Ecto neural progenitor cell (in vitro differentiated cells): ENCODE results near the gene RHBDD3.

ENCODE experiments used
- DNase-seq: peaks from one replicate; pipeline ENCODE4 v3.0.0-alpha.2; 2018; ENCODE audit warnings: low spot score

RHBDD3 gene

GRCh38 chr22:29306175-29306834 lies 38.5 kb upstream of the RHBDD3 start, which contains the start of gene GAS2L1:
Gene GAS2L1 (plus strand): TSS chr22:29306650. CDS start chr22:29308106, 1,456 bp downstream.
- peak; percentile 87 for DNase-seq

DNA sequence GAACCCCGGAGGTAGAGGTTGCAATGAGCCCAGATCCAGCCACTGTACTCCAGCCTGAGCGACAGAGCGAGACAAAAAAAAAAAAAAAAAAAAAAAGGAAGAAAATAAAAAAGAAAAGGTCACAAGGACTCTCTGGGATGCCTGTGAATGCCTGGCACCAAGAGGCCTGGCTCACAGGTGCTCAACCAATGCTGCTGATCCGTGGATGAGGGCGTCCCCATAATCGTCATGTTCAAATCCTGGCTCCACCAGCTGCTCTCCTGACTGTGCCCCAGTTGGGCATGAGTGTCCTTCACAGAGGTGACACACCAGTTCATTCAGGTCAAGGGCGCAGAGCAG lies 38.0 kb upstream of the RHBDD3 start:
- no peak for DNase-seq

DNA sequence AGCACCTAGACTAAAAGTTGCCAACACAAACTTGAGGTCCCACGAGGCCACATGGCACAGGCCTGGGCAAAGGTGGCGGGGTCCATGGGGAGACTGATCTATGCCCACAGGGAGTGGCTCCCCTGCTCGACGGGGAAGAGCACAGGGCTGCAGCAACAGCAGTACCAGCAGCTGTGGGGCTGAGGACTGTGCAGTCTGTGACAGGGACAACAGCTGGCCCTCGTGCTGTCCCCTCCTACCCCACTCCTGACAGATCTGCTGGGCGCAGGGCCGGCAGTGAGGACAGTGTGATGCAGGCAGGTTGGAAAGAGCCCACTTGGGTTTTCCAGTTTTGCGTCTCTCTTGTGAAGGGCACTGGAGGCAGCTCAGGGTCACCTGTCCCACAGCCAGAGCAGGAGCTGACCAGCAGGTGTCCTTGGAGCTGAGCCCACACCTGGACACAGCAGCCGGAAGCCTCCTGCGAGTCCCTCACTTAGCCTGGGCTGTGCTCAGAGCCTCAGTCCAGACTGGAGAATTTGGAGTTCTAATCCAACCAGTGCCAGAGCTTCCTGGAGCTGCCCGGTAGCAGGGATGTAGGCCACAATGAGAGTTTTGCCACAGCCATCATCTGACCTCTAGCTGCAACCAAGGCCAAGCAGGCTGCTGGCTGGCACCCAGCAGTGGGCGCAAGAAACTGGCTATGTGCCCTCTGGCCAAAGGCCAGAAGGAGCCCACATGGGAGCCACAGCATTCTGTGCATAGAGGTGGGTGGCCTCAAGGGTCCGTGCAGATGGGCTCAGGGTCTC lies 35.1 kb upstream of the RHBDD3 start:
- DNase-seq = peak; percentile 52

- DNase-seq = no peak
These were observed 34.6 kb upstream of the RHBDD3 start for GRCh38 chr22:29302402-29302680.

DNA sequence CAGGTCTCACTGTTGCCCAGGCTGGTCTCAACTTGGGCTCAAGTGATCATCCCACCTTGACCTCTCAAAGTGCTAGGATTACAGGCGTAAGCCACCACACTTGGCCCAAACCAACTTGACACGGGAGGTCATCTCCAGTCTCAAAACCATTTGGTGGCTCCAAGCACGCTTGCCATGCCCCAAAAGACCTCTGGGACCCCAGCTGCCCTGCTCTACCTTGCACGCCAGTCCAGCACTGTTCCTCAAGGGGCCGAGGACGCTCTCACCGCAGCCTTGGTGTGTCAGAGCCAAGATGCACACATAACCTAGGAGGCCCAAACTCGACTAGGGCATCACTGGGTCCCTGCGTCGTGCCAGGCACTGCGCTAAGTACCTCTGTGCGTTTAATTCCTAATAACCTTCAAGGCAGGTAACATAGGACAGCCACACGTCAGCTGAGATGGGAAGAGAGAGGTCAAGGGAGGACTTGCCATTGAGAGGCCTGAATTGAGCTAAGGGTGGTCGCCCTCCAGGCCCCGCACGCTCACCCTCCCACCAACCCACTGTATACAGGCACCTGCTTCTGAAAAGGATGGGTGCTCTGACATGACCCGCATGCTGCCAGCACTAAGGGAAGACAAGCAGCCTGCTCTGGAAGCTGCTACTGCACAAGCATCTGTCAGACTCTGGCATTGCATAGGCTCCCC lies 34.1 kb upstream of the RHBDD3 start:
- DNase-seq = no peak

- DNase-seq = no peak
These were observed 33.2 kb upstream of the RHBDD3 start for GRCh38 chr22:29300807-29301601.

DNA sequence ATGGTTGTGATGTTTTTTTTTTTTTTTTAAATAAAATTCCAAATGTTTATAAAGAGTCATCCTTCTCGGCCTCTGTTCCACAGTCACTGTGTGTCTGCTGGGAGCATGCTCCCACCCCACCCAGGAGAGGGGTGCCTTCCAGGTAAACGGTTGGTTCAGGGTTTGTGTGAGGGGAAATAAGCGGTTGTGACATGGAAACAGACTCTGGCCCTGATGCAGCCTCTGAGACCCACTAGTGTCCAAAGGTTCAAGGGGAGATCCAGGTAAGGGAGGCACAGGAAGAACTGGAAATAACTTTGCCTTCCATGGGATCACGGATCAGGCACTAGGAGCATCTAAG lies 32.7 kb upstream of the RHBDD3 start:
- no peak for DNase-seq

DNA sequence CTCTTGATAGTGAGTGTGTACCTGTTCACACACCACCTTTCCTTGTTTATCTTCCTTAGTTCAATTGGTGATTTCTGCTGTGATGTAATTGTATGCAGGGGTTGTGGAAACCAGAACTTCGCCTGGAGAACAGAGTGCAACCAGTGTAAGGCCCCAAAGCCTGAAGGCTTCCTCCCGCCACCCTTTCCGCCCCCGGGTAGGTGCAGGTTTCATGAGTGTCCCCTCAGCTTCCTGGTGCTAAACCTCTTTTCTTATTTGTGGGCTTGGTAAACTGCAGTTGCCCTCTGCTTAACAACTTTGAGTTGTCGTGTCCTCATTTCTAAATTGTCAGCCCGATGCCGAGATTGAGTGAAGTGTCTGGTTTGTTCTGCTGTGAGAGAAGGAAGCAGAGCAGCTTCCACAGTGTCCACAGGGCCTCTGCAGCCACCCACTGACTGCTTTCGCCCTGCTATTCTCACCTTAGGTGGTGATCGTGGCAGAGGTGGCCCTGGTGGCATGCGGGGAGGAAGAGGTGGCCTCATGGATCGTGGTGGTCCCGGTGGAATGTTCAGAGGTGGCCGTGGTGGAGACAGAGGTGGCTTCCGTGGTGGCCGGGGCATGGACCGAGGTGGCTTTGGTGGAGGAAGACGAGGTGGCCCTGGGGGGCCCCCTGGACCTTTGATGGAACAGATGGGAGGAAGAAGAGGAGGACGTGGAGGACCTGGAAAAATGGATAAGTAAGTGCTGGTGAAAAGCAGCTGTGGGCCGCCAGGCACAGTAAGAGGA lies 31.5 kb upstream of the RHBDD3 start:
- no peak for DNase-seq

DNA sequence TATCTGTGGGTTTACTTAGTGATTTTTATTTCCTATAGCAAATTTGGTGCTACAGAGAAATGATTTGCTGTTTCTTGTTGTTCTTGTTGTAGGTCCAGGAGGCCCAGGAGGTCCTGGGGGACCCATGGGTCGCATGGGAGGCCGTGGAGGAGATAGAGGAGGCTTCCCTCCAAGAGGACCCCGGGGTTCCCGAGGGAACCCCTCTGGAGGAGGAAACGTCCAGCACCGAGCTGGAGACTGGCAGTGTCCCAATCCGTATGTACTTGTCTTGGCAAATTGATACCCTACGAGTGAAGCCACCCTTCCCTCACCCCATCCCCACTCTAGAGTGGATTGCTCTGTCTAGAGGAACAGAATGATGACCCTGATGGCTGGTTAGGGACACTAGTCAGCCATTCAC lies 30.9 kb upstream of the RHBDD3 start:
- no peak for DNase-seq

GRCh38 chr22:29292379-29292778 lies 24.6 kb upstream of the RHBDD3 start:
- DNase-seq = no peak

DNA sequence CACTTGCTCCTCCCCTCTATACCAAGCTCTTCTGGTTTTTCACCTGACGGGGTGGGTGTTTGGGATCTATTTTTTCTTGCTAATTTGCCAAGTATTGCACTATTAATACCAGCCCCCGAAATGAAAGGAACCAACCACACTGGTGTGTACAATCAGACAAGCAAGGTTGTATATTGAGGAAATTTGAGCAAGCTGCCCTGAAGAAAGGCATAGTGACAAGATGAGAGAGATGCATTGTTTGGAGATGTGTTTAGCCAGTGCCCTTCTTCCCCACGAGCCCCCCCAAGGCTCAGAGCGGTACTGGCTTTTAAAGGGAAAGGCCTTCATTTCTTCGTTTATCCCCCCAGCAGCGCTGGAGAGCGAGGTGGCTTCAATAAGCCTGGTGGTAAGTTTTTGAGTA lies 23.4 kb upstream of the RHBDD3 start:
- no peak for DNase-seq

DNA sequence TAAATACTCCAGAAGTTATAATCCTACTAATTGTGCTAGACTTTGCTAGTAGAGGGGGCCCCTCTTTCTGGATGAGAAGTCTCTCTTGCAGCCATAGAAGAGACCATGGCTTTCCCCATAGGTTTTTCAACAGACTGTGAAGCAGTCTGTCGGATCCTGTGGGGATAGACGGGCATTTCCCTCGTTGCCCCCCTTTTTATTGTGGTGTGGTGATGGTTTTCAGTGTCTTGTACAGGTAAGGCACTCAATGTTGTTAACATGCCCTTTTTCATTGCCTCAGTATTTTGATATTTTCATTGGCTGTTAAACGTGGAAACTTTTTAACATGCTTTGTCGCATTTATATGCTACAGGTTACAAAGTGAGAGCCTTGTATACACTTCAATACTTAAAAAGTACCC lies 22.3 kb upstream of the RHBDD3 start:
- no peak for DNase-seq

DNA sequence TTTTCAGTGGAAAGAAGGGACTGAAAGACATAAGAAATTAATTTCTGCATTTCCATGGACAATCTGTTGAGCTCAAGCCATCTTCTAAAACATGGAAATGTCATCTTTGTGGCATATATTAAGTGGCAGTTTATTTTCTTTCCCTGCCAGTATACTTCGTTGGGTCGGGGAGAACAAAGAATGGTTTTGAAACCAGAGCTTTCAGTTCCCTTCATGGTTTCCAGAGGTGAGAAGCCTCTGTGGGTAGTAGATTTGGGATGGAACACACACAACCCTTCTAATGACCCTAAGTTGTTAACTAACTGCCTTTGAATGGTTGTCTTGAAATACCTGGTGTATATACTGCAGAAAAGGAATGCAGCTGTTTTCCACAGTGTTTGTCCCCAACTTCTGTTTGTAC lies 21.1 kb upstream of the RHBDD3 start:
- no peak for DNase-seq

GRCh38 chr22:29284196-29284595 lies 16.4 kb upstream of the RHBDD3 start:
- no peak for DNase-seq

- no peak for DNase-seq
These were observed 10.1 kb upstream of the RHBDD3 start for GRCh38 chr22:29277927-29278326.

DNA sequence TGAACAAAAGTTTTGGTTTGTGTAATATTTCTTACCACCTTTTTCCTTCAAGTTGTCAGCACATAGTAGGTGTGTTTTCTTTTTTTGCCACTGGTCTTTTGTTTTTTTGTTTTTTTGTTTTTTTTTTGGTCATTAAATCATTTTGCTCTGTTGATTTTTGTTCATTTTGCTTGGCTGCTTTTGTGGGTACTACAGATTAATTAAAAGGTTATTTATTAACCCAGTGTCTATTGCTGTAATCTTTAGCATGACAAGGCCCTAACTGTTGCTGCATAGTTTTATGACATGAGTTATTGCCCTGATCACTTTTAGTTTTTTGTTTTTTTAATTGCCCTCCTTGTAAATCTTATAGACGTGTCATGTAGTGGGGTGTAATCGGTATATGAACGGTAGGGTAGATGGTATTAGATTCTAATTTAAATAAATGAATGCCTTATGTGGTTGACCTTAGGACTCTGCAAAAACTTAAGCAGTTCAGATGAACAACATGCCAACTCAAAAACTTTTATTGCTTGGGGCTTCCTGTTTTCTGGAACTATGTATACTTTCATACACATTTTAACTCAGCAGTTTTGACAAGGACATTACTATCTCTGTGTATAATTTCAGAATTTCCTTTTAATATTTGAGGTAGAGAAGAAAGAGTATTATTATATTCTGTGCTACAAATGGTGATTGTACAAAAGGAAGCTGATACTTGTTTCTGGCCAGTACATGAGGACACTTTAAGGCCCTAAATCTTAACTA lies 8.2 kb upstream of the RHBDD3 start:
- no peak for DNase-seq

GRCh38 chr22:29275167-29275566 lies 7.4 kb upstream of the RHBDD3 start:
- no peak for DNase-seq

DNA sequence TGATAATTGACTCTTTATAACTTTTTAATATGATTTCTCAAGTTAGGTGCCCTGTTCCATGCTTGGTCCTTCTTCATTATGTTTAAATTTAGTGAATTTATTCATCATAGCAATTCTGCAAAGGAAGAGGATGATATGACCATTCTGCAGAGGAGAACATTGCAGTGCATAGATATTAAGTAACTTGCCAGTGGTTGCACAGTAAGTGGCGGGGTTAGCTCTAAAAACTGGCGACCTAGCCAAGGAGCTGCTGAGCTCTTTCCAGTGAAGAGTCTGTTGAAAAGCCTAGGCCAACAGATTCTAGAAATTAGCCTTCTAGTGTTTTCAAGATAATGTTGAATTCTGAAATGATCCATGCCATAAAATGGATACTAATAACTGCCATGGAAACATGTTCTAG lies 4.8 kb upstream of the RHBDD3 start:
- no peak for DNase-seq

DNA sequence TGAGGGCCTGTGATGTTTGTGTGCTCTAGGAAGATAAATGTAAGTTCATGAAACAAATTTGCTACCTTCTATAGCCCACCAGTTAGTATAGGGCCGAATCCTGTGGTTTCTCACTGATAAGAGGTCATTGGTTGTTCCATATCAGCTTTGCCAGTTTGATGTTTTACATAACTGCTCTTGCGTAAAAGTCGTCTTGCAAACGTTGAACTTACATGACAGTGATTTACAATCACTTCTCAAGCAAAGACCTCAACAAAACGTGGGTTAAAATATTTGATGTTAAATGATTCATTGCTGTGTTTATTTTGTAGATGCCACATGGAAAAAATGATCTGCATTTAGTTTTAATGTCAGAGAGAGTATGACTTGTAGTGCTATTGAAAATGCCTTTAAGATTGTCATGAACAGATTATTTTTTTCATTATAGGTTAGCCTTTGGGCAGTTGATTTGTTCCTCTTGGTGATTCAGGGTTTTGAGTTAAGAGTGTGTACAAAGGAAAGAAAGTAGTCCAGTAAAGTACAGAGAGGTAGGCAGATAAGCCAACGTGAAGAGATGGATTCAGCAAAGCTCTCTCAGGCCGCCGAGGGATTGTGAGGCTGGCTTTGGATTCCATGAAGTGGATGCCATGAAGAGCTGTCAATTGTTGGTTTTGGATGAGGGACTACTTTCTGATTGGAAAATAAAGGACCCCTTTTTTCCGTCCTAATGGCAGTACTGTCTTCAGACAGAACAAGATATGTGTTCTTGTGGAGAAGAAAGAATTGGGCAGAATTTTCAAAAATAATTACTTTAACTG lies 2.9 kb upstream of the RHBDD3 start:
- no peak for DNase-seq

GRCh38 chr22:29269731-29270474 lies 2.1 kb upstream of the RHBDD3 start:
- DNase-seq = no peak
